HG03095 (cell line): ENCODE measurements around the gene PRRT1B.

Source experiments
- ATAC-seq: cut with Tn5 transposase; IDR thresholded peaks from one replicate; pipeline ENCODE4 v1.9.1; 2021; ENCODE audit warnings: moderate library complexity; ENCODE audit not compliant: unreplicated experiment

Gene PRRT1B

DNA sequence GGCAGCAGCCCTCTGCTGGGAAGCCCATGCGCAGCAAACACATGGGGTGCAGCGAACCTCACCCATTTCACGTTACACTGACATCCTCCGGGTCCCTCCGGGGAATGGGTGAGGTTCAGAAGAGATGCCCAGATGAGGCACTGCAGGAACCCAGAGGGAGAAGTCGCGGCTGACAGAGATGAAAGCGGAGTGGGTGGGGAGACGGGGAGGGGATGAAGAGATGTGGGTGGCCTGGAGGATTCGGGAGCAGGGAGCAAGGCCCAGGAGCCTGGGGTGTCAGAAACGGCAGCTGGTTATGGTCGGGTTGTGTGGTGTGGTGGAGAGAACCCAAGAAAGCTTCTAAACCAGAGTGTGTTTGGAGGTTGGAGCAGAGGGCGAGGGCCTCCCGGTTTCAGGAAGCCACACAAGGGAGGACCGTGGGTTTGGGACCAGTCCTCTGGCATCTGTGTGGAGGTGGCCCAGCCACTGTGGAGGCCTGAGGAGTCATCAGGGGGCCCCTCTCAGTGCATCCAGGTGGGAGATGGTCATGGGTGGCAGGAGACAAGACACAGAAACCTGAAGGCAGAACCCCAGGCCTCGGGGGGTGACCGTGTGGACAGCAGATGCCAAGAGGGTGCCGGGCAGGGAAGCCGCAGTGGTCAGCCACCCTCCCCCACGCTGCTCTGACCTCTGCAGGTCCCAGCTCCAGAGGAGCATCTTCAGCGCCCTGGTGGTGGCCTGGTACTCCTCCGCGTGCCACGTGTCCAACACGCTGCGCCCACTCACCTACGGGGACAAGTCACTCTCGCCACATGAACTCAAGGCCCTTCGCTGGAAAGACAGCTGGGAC is 22.9 kb upstream of the PRRT1B start:
- no peak for ATAC-seq

DNA sequence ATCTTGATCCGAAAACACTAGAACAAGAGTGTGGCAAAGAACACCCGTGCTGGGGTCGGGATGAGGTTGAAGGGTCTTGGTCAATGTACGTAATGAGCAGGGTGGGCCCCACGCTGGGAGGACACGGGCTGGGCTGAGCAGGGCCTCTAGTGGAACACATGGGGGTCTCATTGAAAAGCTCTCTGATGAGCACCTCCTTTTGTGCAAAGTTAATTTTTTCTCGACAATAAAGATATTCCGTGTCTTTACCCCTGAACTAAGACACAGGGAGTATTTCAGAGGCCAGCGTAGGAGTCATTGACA is 22.3 kb upstream of the PRRT1B start:
- no peak for ATAC-seq

DNA sequence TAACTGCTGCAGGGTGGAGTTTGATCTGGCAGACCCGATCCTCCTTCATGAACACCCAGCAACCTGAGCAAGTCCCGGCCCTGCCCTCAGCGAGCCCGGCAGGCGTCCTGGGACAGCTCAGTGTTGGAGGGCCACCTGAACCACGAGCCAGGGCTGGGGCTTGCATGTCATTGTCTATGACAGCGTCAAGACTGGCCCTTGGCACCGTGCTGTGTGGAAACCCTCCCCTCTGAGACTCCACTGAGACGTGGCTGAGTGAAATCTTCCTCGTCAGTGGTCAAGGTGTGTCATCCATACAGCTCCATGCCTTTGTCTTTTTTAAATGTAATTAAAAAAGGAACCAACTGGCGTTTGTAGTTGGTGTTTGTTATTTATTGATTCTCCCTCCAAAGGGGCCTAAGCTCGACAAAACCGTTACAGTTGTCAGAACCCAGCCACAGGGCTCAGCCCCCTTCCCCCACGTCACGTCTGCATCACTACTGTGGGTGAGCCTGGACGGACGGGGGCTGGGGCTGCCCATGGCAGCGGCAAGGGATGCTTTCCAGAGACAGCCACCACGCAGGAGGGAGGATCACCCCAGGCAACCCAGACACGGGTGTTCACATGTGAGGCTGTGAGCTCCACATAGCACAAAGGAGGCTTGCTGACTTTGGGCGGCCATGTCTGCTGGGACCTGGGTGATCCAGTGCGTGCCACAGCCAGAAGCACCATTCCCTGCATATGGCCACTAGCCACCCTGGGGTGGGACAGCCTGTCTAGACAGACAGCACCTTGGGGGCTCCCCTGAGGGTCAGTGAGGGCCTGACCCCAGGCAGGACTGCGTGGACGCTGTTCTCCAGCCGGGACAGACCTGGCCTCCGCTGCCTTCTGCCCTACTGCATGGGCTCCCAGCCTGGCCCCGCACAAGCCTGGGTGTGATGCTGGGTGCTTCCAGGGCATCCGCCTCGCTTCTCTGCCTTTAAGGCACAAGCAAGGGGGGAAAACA is 21.6 kb upstream of the PRRT1B start:
- ATAC-seq: no peak

DNA sequence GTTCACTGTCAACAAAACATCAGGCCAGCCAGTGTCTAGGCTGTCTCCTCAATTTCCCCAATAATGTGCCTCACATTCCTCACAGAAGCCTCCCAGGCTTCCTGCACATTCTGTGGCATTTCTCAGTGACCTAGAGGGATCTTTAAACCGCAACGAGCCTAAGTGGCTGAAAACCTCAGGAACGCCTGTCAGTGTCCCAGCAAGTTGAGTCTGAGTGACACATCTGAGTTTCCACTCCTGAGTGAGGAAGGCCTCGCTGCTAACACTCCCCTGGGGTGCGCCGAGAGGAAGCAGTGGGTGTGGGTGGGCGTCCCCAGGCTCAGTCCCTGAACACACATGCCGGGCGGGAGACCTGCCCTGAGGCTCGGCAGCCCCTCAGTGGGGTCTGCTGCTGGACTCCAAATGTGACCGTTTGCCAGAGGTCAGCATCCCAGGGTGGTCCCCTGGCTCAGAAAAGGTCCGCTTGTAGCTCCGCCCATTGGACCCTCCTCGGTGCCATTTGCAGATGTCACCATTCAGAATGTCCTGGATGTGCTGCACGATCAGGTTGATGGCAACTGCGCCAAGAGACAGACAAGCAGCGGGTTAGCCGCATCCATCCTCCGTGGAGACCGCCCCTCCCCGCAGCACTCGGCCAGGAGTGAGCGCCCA is 20.5 kb upstream of the PRRT1B start:
- no peak for ATAC-seq

DNA sequence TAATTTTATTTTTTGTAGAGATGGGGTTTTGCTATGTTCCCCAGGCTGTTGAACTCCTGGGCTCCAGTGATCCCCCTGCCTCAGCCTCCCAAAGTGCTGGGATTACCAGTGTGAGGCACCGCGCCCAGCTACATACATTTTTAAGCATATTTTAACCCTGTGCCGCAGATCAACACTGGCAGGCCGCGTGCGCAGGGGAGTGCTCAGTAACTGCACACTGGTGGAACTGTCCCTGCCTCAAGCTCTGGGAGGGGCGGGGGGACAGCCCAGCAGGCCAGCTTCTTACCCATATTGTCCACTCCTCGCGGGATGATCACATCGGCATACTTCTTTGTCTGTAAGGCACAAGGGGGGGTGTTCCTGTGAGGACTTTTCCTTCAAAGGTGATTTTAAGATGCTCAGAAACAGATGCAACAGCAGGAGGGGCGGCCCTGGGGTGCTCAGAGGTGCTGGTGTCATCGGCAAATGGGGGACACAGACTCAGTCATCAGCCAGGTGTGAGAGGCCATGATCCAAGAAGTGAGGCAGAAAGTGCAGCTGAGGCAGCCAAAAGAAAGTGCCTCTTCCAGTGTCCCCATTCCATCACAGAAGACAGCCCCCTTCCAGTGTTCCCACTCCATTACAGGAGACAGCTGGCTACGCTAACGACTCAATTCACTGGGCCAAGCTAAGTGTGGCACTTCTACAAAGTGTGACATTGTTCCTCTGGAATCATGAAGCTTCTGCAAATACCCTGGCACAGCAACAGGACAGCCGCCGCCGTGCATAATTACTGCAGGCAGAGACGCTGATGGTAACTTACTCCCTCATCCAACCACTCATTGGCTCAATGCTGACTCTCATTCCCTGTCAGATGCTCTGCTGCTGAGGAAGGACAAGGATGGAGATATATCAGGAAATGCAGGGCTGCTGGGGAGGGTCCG is 19.4 kb upstream of the PRRT1B start:
- ATAC-seq: no peak

DNA sequence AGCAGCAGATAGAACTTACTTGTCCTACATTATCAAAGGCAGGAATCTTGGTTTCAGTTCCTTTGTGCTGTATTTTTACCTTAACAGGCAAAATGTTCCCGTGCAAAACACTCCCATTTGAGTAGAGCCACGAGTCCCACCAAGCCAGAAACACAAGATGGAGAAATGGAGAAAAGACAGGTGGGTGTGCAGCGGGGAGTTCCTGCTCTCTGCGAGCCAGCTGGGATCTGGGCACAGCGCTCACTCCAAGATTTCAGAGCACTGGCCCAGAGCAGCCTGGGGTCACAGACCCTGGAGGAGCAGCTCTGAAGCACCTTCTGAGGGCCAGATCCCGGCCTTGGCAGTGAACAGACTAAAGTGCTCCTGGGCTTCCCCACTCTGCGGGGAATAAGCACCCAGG is 17.1 kb upstream of the PRRT1B start:
- no peak for ATAC-seq

DNA sequence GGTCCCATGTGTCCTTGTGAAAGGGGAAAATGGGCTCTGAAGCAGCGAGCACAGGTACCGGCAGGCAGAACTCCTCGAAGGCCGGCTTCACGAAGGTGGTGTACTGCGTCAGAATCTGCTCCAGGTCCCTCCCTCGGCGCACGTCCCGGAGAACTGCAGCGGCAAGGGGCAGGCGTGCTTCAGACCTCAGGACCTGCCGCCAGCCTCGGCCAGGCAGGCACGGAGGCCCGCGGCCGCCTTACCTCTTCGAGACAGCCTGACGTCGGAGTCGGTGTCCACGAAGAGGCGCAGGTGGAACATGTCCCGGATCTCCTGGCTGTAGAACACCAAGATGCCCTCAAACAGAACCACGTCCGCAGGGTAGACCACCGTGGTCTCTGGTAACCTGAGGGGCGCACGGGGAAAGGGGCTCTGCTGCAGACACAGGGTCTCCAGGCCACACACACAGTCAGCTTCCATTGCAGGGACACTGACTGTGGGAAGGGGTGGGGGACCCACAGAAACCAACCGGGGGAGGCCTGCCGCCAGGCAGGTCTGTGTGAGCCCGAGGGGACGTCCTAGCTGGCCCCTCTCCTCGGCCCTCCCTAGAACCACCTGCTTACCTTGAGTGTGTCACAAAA is 16.3 kb upstream of the PRRT1B start:
- ATAC-seq: no peak

GRCh38 chr9:131529597-131530545 is 15.5 kb upstream of the PRRT1B start:
- no peak for ATAC-seq

DNA sequence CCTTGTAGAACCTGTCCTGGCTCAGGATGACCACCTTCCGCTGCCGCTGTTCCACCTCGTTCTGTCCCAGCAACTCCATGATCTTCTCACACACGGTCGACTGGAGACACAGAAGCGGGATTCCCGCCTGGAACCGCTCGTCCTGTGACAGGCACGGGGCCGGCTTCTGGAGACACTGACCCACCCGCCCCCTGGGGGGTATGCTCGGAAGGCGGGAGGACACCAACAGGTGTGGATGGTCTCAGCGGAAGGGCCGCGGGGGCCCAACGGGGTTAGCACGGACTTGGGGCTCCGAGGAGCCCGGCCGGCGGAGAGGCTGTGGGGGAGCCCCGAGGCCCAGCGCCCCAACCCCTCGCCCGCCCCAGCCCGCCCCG is 14.8 kb upstream of the PRRT1B start:
- peak; percentile 7 for ATAC-seq

DNA sequence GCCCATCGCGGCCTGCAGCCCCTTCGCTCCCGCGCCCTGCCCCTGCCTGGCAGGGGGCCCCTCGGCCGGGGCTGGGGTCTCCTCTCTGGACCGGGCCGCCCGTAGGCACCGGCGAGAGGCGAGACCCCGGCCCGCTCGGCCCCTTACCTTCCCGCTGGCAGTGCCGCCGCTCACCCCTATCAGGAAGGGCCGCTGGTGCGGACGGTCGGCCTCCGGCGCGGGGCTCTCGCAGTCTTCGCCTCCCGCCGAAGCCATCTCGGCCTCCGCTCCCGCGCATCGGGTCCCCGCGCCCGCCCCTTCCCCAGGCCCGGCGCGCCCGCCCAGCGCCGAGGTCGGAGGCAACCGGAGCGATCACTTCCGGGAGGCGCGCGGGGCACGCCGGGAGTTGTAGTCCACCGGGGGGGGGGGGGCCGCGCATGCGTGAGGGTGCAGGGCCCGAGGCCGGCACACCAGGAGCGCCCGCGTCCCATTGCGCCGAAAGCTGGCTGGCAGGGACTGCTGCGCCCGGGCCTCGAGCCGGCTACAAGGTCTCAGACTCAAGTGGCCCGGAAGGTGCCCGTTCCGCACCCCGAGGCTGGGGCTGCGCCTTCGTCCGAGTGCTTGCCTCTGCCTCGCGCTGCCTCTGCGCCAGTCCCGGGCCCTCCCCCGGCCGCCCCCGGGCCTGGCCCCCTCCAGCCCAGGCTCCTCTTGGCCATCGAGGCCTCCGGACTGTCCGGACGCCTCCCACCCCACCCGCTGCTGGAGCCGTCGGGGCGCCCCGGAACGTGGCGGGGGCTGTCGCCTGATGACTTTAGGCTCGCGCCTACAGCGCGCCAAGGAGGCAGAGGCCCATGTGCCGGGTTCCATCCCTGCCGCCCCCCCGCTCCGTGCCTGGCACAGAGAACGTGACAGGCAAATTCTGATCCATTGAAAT is 14.1 kb upstream of the PRRT1B start, which contains the start of gene UCK1:
UCK1 (minus strand) TSS at position 344 of the 913 bp plus-strand sequence; CDS start at position 255, 89 bp downstream.
- peak; percentile 58 for ATAC-seq

GRCh38 chr9:131534721-131535237 is 10.5 kb upstream of the PRRT1B start:
- no peak for ATAC-seq

- ATAC-seq: no peak
These were observed 7.4 kb upstream of the PRRT1B start for GRCh38 chr9:131537946-131538345.

- ATAC-seq: no peak
These were observed 6.0 kb upstream of the PRRT1B start for GRCh38 chr9:131539223-131539923.

DNA sequence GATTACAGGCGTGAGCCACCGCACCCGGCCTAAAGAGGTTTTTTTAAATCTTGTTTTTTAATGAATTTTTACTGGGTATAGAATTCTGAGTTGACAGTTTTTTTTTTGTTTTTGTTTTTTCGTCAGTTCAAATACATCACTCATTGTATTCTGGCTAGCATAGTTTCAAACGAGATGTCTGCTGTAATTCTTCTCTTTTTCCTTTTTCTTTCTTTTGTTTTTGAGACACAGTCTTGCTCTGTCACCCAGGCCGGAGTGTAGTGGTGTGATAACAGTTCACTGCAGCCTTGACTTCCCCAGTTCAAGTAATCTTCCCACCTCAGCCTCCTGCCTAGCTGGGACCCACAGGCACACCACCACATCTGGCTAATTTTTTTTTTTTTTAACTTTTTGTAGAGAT is 2.2 kb upstream of the PRRT1B start:
- ATAC-seq: no peak

DNA sequence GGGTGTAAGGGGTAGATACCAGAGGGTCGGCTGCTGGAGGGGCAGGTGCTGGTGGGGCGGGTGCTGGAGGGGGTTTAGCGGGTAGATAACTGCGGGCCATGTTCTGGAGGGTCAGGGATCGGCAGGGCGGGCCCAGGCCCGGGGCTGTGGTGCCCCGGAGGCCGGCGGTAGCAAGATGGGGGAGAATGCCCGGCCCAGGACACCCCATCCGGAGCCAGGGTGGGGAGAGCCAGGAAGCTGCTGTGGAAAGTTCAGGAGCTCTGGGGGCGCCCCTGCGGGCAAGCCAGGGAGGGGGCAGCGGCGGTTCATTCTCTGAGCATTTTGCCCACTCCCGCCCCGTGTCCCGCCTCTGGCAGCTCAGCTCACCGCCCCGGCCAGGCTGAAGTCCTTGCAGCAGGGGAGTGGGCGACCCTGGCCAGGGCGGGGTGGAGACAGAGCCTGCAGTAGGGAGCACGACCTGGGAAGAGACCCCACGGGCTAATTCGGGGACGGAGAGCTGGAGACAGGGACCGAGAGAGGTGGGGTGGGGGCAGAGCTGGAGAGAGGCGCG is 538 bp downstream of the PRRT1B start:
- no peak for ATAC-seq

- ATAC-seq: no peak
These were observed 1.2 kb downstream of the PRRT1B start for GRCh38 chr9:131546336-131547084.
